NCI-H345 treated with DMSO at 0.1 percent for 48 hours (cell line): Measurements from ENCODE around the gene MKX.
"Not testable (repeated sequence)": the region's sequence is repeated elsewhere in the genome, so short reads cannot be mapped to it uniquely, and the experiment has no call there.

Experiments used
- DNase-seq: peaks from one replicate; lab custom pipeline; 2025; ENCODE audit not compliant: unreplicated experiment; lab: John Stamatoyannopoulos, UW

Gene MKX

DNA sequence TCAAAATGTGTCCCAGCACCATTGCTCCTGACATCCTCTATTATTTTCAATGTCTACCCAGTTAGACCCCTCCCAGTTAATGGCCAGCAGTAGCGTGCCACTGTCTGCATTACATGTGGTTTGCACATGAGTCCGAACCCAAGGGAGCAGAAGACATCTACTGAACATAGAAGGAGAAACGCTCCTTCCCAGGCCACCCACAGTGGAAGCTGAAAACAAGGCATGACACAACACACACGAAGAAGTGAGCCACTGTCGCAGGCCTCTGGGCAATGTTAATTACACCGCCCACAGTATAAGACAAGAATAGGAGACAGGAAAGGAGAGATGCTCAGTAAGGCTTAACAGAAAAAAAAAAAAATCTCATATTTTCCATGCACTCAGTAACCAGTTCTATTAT lies 50.5 kb downstream of the MKX start:
- no peak for DNase-seq

DNA sequence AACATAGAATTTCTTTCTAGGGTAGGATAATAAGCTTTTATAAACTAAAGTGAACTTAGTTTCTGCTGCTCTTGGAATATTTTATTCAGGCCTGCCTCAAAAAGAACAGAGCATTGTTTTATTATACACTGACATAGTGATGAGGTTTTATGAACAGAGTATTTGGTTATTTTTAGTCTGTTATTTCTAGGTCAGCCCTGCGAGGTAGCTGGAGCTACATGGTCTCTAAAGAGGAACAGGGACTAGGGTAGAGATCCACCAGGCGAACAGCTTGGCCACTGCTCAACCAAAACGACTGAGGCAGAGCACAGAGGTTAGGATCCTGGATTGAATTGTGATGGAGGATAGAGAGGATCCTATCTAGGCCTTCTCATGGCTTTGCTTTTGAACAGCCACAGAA lies 53.0 kb downstream of the MKX start:
- DNase-seq = no peak

DNA sequence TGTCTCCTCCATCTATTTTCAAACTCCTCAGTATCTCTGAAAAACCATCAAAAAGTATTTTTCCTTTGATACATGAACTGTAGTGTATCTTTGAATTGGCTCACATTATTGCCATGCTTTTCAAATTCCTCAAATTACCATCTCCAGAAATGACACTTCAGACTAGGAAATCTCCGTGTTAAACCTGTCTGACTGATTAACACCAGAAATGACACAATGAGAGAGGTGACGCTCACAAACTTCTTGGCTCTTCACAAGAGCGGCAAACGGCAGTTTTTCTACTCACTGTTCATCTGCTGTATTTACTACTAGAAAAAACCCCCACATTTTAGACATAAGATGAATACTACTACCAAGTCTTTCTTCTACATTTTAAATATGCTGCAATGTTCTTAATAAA lies 56.6 kb downstream of the MKX start:
- DNase-seq = no peak

DNA sequence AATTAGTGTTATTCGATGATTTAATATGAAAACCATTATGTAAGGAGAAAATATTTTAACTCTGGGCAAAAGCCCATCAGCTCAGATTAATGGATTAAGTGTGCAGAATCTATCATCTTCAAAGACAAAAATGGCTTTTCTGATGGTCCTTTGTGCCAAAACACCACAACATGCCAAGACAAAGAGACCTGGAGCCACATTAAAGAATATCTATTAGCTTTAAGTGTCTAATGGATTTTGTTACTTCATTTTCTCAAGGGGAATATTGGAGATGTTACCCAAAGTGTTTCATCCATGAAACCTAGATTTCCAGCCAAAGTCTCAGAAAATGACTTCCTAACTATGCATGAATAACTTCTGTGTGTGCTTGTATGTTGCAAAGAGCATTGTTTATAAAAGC lies 57.3 kb downstream of the MKX start:
- no peak for DNase-seq

DNA sequence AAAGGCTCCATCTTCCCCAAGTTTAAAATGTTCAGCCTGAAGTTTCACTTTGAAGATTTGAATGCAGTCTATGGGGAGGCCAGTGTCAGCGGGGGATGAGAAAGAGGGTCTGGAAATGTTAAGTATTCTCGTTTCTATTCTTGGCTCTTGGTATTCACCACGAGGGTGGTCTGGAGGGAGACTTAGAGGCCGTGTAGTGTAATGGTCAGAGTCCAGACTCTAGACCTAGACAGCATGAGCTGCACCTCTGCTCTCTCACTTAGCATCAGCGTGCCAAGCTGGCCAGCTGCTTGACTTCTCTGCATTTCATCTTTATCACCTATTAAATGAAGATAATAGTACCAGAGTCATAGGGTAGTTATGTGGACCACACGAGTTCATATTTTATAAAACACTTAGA lies 57.9 kb downstream of the MKX start:
- no peak for DNase-seq

DNA sequence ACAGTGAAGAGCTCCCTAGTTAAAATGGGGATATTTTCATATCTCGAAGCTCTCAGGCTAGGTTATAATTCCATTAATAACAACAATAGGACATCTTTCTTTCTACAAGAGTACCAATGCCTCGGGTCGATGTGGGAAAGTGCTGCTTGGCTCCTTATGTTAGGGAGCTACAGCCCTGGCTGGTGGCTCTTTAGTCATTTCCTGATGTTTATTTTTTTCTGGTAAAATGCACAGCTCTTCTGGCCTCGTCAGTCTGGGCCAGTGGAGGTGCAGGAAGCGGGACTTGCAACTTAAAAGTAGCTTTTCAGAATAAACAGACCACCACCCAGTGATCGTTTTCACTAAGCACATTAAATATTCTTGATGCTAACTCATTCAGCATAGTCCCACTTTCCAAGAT lies 58.3 kb downstream of the MKX start:
- no peak for DNase-seq

DNA sequence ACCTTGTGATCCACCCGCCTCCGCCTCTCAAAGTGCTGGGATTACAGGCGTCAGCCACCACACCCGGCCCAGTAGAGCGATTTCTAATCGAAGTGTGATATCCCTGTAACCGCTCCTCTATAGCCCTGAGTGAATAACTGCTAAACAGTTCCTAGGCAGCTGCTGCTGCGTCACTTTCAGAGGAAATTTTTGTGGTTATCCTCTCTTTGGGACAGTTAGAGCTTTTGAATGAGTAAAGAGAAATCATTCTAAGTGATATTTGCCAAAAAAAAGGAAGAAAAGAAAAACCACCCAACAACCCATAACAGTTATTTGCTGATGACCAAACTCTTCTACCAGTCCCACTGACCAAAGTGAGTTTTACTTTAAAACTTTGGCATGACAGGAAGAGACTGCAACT lies 59.9 kb downstream of the MKX start:
- no peak for DNase-seq

DNA sequence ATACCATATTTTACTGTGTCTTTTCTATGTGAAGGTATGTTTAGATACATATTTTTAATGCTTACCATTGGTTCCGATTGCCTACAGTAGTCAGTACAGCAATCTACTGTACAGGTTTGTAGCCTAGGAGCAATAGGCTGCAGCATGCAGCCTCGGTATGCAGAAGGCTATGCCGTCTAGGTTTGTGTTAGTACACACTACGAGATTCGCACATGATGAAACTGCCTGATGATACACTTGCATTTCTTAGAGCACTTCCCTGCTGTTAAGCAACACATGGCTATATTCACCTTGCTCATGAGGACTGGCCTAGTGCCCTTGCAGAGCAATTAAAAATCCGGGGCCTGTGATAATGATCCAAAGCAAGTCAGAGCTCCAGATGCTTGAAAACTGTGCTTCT lies 62.4 kb downstream of the MKX start:
- no peak for DNase-seq

DNA sequence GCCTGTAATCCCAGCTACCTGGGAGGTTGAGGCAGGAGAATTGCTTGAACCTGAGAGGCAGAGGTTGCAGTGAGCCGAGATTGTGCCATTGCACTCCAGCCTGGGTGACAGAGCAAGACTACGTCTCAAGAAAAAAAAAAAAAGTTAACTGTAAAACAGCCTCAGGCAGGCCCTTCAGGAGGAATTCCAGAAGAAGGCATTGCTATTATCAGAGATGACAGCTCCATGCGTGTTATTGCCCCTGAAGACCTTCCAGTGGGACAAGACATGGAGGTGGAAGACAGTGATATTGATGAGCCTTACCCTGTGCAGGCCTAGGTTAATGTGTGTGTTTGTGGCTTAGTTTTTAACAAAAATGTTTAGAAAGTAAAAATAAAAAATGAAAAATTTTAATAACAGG lies 63.8 kb downstream of the MKX start:
- not testable (repeated sequence) for DNase-seq

DNA sequence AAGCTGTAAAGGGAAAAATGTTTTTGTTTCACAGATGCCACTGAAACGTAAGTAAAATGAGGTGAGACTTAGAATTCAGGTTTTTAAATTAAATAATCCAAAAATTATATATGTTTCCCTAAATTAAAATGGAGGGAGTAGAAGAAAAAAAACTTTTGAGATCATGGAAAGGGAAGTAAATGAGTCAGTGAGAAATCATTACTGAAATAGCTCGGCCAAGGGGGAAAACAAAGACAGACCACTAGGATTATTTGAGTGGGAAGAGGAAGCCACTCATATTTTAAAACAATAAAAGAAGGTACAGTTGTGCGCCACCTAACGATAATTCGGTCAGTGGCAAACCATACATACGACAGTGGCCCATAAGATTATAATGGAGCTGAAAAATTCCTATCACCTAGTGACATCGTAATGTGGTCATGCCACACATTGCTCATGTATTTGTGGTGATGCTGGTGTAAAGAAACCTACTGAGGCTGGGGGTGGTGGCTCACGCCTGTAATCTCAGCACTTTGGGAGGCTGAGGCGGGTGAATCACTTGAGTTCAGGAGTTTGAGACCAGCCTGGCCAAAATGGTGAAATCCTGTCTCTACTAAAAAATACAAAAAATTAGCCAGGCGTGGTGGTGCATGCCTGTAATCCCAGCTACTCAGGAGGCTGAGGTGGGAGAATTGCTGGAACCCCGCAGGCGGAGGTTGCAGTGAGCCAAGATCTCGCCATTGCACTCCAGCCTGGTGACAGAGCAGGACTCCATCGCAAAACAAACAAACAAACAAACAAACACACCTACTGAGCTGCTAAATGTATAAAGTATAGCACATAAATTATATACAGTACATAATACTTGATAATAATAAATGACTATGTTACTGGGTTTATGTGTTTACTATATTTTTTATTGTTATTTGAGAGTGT lies 64.7 kb downstream of the MKX start:
- no peak for DNase-seq

DNA sequence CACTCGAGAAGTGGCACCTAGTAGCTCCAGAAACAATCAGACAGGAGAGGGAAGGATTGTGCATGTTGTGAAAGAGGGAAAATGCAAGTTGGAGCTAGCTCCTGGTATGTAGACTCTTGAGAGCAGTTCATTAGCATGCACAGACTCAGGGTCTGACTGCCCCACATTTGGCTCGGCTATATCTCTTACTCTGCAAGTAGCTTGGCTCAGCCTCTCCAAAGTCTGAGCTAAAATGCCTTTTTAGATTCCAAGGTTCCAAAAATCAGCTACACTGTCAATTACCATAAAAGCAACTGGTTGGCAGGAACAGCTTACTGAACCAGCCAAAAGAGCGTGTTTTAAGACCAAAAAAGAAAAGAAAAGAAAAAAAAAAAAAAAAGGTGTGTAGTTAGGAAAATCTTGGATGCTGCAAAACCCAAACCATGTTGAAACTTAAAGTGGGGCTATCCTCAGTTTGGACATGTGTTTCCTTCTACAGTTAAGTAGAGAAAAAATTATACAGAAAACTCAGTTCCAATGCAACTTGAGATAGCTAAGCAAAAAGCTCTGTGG lies 65.5 kb downstream of the MKX start:
- no peak for DNase-seq

DNA sequence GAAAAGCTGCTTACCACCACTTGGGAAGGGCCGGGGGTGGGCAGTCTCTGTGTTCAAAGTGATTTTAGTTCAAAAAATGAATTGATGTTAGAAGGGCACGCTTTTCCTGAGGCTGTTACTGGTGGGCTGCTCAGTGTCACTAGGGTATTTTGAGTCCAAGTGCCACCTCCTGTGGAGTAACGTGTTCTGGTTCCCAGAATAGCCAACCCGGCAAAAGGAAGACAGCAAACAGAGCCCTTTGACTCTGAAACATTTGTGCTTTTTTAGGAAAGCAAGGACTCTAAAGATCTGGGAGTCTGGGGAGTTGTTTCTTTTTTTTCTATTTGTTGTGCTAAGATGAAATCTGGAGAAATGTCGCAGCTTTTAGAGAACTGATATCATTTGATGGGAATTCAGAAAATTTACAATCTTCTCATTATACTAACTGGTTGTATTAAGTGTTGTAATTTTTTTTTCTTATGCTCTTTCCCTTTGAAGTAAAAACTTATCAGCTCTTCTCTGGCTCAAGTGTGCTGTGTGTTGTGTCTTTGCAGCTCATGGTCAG lies 66.2 kb downstream of the MKX start:
- no peak for DNase-seq

DNA sequence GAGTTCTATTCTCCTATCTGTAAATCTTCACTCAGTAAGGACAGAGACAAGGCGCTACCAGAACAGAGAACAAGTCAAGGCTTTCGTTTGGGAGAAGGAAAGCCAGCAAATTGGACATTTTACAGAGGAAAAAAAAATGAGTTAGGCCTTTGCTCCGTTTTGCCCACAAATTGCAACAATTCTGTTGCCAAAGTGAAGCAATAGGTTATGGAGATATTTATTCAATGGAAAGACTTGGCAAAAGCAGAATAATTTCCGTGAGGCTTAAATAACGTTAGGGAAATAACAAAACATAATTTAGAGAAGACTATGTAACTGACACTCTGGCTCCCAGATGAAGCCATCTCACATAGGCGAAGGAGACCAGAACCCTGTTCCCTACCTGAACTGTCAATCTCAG lies 67.5 kb downstream of the MKX start:
- no peak for DNase-seq

DNA sequence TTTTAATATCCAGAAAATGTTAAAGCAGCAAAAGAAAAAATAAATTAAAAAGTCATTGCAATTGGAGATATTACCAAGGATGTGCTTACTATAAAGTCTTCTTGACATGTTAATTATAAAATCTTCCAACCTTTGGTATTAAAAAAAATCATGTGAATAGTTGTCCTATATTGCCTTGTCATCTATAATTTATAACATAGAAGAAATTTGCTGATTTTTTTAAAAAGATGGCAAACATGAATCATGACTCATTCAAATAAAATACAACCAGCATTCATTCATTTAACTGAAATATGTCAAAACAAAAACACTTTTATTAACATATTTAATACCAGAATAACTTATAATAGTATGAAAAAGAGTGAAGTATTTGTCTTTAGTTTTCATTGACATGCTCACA lies 72.6 kb downstream of the MKX start:
- DNase-seq = no peak

DNA sequence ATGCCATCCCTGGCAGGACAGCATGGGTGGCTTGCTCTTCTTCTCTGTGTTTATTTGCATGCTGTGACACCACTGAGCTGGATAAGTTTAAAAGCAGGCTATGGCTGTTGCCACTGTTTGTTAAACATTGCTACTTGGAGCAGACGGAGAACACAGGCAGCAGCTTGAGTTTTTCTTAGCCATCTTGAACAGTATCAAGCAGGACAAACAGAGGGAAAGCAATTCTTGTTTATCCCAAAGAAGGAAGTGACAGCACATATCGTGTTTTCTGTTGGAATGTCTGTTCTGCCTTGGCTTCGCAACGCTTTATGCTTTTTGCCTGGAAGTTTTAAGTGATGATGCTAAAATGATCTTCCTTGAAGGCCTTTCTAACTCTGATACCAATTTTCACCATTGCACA lies 73.8 kb downstream of the MKX start:
- DNase-seq = no peak

DNA sequence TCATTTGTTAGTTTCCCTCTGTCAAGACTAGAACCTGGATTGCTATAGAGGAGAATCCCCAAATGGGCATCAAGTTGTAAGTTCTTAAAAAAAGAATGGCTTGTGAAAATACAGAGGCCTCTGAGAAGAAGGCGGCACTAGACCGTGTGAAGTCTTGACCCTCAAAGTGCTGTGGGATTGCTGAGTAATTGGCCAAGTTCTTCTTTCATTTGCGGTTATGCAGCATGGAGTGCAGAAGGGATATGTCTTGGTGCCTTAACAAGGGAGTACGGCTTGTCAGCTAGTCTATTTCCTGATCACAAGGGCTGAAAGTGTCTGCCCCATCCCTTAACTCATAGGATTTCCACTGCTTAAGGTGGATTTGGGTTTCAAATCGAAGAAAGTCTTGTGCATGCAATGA lies 81.2 kb downstream of the MKX start:
- DNase-seq = no peak

DNA sequence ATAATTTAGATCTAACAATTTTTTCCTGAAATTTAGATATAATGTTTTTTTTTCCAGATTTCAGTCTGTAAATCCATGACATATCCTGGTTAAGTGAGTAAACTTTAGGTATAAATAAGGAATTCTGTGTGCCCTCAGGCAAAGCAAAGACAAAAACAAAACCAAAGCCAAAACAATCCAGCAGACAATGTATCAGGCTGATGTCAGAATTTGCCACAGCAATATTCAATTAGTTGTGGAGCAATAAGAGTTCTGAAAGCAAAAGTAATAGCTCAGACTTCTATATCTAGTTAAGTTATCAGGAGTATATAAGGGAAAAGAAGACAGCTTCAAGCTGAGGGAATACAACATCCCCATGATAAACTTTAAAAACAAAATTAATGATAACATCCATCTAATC lies 82.0 kb downstream of the MKX start:
- no peak for DNase-seq

DNA sequence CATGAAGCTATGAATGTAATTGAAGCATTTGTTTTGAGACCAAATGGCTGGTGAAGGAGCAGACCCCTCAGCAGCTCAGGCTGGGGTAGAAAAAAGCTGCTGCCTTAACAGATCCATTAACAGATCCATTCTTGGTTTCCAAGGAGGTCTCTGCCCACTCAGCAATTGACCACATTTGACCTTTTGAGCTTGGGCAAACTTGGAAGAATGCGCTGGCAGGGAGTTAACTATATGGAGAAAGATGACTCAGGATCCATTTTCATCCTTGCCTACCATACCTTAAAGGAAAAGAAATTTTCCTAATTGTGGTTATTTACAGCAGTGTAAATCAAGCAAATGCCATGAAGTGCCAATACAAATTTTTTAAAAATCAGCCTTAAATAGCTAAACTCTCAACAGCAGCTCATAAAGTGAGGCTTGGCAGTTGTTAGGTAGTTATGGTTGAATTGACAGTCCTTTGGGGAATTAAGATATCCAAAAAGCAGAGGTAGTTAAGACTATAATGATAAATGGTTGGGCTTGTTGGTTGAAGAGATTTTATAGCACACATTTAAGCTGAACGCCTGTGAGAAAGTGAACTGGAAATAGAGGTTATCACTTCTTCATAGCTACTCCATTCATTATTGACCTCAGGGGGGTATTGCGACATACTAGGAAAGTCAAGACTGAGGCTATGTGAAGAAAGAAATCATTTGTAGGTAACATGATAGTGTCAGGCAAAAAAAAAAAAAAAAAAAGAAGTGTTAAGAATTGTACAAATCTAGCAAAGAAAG lies 83.9 kb downstream of the MKX start:
- DNase-seq = no peak

DNA sequence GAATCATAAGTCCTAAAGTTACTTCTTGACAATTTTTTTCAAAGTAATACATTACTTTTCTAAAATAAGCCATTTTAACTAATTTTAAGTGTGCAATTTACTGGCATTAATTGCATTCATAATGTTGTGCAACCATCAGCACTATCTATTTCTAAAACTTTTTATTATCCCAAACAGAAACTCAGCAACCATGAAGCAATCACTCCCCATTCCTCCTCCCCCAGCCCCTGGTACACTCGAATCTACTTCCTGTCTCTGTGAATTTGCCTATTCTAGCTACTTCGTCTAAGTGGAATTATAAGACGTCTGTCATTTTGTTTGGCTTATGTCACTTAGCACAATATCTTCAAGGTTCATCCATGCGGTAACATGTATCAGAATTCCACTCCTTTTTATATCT lies 84.9 kb downstream of the MKX start:
- no peak for DNase-seq

DNA sequence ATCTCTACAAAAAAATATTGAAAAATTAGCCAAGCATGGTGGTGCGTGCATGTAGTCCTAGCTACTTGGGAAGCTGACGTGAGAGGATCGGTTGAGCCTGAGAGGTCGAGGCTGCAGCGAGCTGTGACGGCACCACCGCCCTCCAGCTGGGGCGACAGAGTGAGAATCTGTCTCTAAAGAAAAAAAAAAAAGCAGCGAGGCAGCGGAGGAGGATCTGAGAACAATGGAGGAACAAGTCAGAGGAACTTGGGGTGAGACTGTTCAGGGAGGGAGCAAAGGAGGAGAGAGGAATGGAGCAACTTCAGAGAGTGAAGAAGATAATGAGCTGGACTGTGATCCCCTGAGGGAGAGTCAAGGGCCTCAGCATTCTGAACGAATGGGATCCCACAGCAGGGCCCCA lies 85.4 kb downstream of the MKX start:
- no peak for DNase-seq

DNA sequence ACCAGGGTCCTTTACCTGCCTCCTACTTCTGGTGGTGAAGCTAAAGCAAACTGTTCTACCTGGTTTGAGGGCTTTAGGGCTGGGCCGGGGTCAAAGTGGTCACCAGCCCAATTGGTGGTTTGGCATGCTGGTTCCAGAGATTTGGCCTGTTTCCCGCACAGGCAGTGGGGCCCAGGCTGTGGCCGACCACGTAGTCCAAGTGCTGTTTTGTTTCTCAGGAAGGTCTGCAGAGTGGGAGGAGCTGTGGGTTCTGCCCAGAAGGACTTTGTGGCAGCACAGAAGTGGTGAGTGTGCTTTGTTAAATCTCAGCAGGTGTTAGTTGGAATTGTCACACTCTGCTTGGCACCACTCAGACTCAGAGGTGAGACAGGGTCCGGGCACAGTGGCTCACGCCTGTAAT lies 85.8 kb downstream of the MKX start:
- no peak for DNase-seq

DNA sequence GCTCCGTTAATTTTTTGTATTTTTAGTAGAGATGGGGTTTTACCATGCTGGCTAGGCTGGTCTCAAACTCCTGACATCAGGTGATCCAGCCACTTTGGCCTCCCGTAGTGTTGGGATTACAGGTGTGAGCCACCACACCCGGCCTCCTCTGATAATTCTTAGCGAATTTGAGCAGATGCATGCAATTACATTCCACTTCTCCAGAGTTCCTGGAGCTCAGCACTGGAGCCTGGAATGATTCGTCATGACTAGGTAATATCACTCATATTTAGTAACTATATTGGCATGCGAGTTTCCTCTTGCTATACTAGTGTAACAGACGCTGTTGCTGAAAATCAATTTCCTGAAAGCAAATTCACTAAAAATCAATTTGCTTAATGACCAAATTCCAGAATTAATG lies 86.8 kb downstream of the MKX start:
- no peak for DNase-seq
